PC-3 (cell line): ENCODE data around the gene ATMIN.

Experiments used
- EZH2 ChIP-seq: fragments of 300-600 bp; sonication (generic); IDR thresholded peaks from one replicate; pipeline ENCODE4 v1.6.1; 2017; ENCODE audit warnings: antibody characterized with exemption, mild to moderate bottlenecking, low read length; ENCODE audit not compliant: unreplicated experiment
- EZH2phosphoT487 ChIP-seq: fragments of 300-600 bp; sonication (generic); IDR thresholded peaks from 2 replicates; pipeline ENCODE4 v1.6.1; 2018; ENCODE audit warnings: mild to moderate bottlenecking, antibody characterized with exemption, low read length, borderline replicate concordance
- TF ChIP-seq, protein P1 (sequence below): fragments of 300-600 bp; sonication (generic); conservative IDR thresholded peaks from 2 replicates; pipeline ENCODE4 v1.5.1; 2017; ENCODE audit warnings: antibody characterized with exemption, low read depth, mild to moderate bottlenecking, low read length

DNA sequence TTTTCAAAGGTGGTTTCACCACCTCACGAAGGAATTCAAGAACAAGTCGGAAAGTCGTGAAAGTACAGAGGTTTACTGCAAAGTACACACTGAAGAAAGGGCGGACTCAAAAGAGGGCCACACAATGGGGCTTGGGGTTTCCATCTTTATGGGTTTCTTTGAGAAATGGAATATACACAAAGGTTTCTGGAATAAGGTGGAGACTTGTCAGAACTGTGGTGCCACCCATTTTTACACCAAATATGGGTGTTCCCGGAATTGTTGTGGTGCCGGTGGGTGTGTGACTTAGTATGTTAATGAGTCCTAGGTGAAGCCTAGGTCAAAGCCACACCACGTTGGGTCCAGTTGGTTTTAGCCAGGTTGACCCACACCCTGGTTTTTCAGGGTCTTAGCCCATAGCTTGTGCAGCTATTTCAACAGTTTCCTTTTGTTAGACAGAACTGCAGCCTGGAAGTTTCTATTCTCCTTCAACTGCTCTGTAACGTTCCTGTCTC, 61.1 kb downstream of the ATMIN start:
- TF ChIP-seq, protein P1, sequence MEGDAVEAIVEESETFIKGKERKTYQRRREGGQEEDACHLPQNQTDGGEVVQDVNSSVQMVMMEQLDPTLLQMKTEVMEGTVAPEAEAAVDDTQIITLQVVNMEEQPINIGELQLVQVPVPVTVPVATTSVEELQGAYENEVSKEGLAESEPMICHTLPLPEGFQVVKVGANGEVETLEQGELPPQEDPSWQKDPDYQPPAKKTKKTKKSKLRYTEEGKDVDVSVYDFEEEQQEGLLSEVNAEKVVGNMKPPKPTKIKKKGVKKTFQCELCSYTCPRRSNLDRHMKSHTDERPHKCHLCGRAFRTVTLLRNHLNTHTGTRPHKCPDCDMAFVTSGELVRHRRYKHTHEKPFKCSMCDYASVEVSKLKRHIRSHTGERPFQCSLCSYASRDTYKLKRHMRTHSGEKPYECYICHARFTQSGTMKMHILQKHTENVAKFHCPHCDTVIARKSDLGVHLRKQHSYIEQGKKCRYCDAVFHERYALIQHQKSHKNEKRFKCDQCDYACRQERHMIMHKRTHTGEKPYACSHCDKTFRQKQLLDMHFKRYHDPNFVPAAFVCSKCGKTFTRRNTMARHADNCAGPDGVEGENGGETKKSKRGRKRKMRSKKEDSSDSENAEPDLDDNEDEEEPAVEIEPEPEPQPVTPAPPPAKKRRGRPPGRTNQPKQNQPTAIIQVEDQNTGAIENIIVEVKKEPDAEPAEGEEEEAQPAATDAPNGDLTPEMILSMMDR, result no peak
- TF ChIP-seq EZH2 (no peak), EZH2phosphoT487 (no peak)
